22Rv1 (cell line): ENCODE measurements around the gene CCDC32.

Experiments used
- ZFX ChIP-seq: fragments of 450-650 bp; IDR thresholded peaks from 2 replicates; pipeline ENCODE4 v1.6.1; 2017; ENCODE audit warnings: antibody characterized with exemption, borderline replicate concordance
- TF ChIP-seq, protein P1 (sequence below): fragments of 450-650 bp; IDR thresholded peaks from 2 replicates; pipeline ENCODE4 v1.5.1; 2017; ENCODE audit warnings: mild to moderate bottlenecking

- TF ChIP-seq, protein P1, sequence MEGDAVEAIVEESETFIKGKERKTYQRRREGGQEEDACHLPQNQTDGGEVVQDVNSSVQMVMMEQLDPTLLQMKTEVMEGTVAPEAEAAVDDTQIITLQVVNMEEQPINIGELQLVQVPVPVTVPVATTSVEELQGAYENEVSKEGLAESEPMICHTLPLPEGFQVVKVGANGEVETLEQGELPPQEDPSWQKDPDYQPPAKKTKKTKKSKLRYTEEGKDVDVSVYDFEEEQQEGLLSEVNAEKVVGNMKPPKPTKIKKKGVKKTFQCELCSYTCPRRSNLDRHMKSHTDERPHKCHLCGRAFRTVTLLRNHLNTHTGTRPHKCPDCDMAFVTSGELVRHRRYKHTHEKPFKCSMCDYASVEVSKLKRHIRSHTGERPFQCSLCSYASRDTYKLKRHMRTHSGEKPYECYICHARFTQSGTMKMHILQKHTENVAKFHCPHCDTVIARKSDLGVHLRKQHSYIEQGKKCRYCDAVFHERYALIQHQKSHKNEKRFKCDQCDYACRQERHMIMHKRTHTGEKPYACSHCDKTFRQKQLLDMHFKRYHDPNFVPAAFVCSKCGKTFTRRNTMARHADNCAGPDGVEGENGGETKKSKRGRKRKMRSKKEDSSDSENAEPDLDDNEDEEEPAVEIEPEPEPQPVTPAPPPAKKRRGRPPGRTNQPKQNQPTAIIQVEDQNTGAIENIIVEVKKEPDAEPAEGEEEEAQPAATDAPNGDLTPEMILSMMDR, result no peak
- no peak for TF ChIP-seq ZFX
Observed at GRCh38 chr15:40534371-40534770, 30.5 kb downstream of the CCDC32 start.
